Vagina (tissue), 2 donors: Measurements from ENCODE around the gene TAGAP. TPM values are rescaled to one million over a fixed set of nuclear protein-coding genes. Genes with fewer than 3 reads are reported as not detected.
"Not testable (repeated sequence)": the region's sequence is repeated elsewhere in the genome, so short reads cannot be mapped to it uniquely, and the experiment has no call there.

Experiments
- DNase-seq, 2 donors: peaks; one replicate each; pipeline ENCODE4 v3.0.0-alpha.2; 2017; ENCODE audit errors: extremely low spot score in 2 of 2
- H3K27ac ChIP-seq: fragments of 200-600 bp; sonication (generic); one replicate; pipeline ENCODE4 v1.5.1; 2019
- H3K27me3 ChIP-seq: fragments of 200-600 bp; sonication (generic); one replicate; pipeline ENCODE4 v1.5.1; 2019
- H3K36me3 ChIP-seq, 2 donors: fragments of 200-600 bp; sonication (generic); one replicate each; pipeline ENCODE4 v1.5.1; 2017 to 2019
- H3K4me1 ChIP-seq: fragments of 200-600 bp; sonication (generic); one replicate; pipeline ENCODE4 v1.5.1; 2019
- H3K4me3 ChIP-seq, 2 donors: fragments of 200-600 bp; sonication (generic); 1 replicate in 1 of 2; 2 replicates in 1 of 2; pipeline ENCODE4 v1.5.1; 2016 to 2019
- H3K9me3 ChIP-seq: fragments of 200-600 bp; sonication (generic); one replicate; pipeline ENCODE4 v1.5.1; 2019
- POLR2A ChIP-seq, 2 donors: fragments of 450-650 bp; IDR thresholded peaks; one replicate each; pipeline ENCODE4 v1.6.1; 2017; ENCODE audit warnings: antibody characterized with exemption in 2 of 2, mild to moderate bottlenecking in 2 of 2, moderate library complexity in 2 of 2
- POLR2AphosphoS5 ChIP-seq, 2 donors: sonication (generic); formaldehyde crosslinking; IDR thresholded peaks; one replicate each; pipeline ENCODE4 v1.9.0; 2017; ENCODE audit warnings: antibody characterized with exemption in 2 of 2, mild to moderate bottlenecking in 2 of 2, low read depth in 1 of 2; ENCODE audit not compliant: insufficient read depth in 1 of 2
- intact Hi-C: fragments of 100-400 bp; cut with DNase I; formaldehyde crosslinking; loops from one replicate; pipeline ENCODE4 v1.15.1; 2023
- total RNA-seq: library from RNA; depleted of rRNA; stranded (reverse); fragments of >200 nt; gene quantifications from one replicate; pipeline ENCODE4 v1.2.3, GENCODE V29; 2016
- TF ChIP-seq, protein P1 (sequence below), 3 experiments: fragments of 450-650 bp in 2 of 3; fragments of 200-600 bp in 1 of 3; sonication (generic) in 1 of 3; IDR thresholded peaks; one replicate each; pipeline ENCODE4 v1.5.1; 2017 to 2019; ENCODE audit warnings: antibody characterized with exemption in 3 of 3, mild to moderate bottlenecking in 2 of 3, moderate library complexity in 2 of 3

Gene TAGAP
- total RNA-seq, 1 donor from 2014 or later = 8.1 TPM

DNA sequence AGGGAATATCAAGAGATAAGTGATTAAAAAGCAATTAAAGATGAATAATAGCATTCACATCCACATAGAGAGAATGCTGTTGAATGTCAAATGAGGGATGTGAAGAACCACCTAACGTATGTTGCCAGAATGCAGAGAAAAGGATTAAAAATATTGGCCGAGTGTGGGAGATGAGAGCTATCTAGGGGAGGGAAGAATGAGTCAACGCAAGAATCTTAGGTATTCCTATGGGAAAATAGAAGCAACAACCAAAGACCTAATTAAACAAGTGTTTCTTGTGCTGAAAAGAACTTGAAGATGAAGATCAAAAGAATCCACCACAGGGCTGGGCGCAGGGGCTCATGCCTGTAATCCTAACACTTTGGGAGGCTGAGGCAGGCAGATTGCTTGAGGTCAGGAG lies 32.6 kb downstream of the TAGAP start:
- no peak for TF ChIP-seq POLR2AphosphoS5 (IDR thresholded peaks at IDR 0.05; ENCODE audit: insufficient read depth in 1 of 2, low read depth in 1 of 2)
- H3K27ac ChIP-seq = no peak overlapping the region
- no peaks in the 10 kb centered on the region for H3K9me3 ChIP-seq
- H3K27me3 ChIP-seq = no peaks in the 10 kb centered on the region
- DNase-seq = no peak
- H3K4me1 ChIP-seq = no peaks in the 10 kb centered on the region
- intact Hi-C loops = no loop called here
- H3K36me3 ChIP-seq = no peaks in the 10 kb centered on the region
- H3K4me3 ChIP-seq = no peak overlapping the region

DNA sequence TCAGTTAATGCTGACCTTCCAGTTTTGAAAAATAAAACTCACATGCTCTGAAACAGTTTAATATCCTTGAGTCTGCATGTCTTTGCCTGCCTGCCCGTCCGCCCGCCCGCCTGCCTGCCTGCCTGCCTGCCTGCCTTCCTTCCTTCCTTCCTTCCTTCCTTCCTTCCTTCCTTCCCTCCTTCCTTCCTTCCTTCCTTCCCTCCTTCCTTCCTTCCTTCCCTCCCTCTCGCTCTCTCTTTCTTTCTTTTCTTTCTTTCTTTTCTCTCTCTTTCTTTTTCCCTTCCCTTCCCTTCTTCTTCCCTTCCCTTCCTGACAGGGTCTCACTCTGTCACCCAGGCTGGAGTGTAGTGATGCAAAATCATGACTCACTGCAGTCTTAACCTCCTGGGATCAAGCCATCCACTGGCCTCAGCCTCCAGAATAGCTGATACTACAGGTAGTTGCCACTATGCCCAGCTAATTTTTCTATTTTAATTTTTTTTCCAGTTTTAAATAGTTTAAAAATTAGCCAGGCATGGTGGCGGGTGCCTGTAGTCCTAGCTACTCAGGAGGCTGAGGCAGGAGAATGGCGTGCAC lies 34.7 kb downstream of the TAGAP start:
- DNase-seq, H3K4me1 ChIP-seq, H3K9me3 ChIP-seq, H3K4me3 ChIP-seq, H3K36me3 ChIP-seq, H3K27me3 ChIP-seq, H3K27ac ChIP-seq, intact Hi-C loops: not testable (repeated sequence)

DNA sequence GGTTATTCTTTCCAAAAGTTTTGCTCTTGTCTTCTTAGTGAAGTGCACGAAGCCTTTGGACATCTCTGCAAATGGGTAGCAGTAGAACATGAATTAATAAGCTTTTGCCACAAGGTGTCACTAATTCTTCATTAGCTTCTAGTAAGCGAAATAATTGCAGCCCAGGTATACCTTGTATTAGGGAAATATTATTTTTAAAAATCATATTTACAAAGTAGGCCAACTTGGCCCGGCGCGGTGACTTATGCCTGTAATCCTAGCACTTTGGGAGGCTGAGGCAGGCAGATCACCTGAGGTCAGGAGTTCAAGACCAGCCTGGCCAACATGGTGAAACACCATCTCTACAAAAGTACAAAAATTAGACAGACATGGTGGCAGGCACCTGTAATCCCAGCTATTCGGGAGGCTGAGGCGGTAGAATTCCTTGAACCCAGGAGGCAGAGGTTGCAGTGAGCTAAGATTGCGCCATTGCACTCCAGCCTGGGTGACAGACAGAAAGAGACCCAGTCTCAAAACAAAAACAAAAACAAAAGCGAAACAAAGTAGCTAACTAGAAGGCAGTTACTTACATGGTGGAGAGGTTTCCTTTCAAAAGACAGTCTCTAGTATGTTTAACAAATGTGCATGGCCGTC lies 36.0 kb downstream of the TAGAP start:
- TF ChIP-seq, protein P1, sequence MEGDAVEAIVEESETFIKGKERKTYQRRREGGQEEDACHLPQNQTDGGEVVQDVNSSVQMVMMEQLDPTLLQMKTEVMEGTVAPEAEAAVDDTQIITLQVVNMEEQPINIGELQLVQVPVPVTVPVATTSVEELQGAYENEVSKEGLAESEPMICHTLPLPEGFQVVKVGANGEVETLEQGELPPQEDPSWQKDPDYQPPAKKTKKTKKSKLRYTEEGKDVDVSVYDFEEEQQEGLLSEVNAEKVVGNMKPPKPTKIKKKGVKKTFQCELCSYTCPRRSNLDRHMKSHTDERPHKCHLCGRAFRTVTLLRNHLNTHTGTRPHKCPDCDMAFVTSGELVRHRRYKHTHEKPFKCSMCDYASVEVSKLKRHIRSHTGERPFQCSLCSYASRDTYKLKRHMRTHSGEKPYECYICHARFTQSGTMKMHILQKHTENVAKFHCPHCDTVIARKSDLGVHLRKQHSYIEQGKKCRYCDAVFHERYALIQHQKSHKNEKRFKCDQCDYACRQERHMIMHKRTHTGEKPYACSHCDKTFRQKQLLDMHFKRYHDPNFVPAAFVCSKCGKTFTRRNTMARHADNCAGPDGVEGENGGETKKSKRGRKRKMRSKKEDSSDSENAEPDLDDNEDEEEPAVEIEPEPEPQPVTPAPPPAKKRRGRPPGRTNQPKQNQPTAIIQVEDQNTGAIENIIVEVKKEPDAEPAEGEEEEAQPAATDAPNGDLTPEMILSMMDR (IDR thresholded peaks at IDR 0.05) = peak; percentile 6 to 41 (median 29)
- TF ChIP-seq POLR2A (IDR thresholded peaks at IDR 0.05) = no peak
- Histone ChIP-seq H3K4me1 (no peaks in the 10 kb centered on the region), H3K9me3 (no peaks in the 10 kb centered on the region), H3K4me3 (no peak overlapping the region), H3K36me3 (no peaks in the 10 kb centered on the region), H3K27ac (no peak overlapping the region), H3K27me3 (no peaks in the 10 kb centered on the region)
- no peak for DNase-seq
- intact Hi-C loops = no loop called here

DNA sequence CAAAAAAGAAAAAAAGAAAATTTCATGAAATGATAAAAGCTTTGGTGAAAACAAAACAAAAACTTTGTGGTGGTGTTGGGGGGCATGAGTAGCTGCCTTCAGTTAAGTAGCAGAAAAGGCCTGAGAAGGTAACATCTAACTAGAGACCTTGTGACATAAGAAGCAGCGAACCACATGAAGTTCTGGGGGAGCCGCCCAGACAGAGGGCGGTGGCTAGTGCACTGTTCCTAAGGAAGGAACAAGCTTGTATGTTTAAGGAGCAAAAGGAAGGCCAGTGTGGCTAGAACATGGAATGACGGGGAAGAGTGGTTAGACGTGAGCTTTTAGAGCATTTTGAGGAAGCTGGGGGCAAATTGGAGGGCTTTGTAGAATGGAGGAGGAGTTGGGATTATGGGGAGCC lies 37.3 kb downstream of the TAGAP start:
- intact Hi-C loops = no loop called here
- no peak for DNase-seq

DNA sequence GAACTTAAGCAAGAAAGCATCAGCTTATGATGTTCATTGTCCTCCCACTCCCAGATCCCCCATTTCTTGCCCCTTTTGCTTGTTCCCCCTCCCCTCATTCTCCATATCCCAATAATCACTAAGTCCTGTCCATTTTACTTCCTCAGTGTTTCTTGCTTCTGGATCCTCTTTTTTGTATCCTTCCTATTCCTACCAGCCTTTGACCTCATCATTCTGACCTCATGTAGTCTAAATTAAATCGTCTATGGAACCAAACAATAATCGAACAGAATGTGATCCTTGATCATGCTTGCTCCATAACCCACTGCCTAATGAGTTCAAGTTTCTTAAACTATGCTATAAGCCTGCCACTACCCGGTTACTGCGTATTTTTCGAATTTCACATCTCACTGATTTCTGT lies 39.4 kb downstream of the TAGAP start:
- no peak overlapping the region for H3K4me3 ChIP-seq
- TF ChIP-seq POLR2A (IDR thresholded peaks at IDR 0.05) (no peak), POLR2AphosphoS5 (IDR thresholded peaks at IDR 0.05; ENCODE audit: insufficient read depth in 1 of 2, low read depth in 1 of 2) (no peak)
- TF ChIP-seq, protein P1 (IDR thresholded peaks at IDR 0.05) = no peak
- intact Hi-C loops = no loop called here
- H3K9me3 ChIP-seq = no peaks in the 10 kb centered on the region
- peaks cover 7% of the 10 kb centered on the region for H3K4me1 ChIP-seq
- no peaks in the 10 kb centered on the region for H3K36me3 ChIP-seq
- no peak for DNase-seq
- no peak overlapping the region for H3K27ac ChIP-seq
- no peaks in the 10 kb centered on the region for H3K27me3 ChIP-seq

More for the DNA sequence above, 37.3 kb downstream of the TAGAP start:
- Histone ChIP-seq H3K4me3 (no peak overlapping the region), H3K4me1 (no peaks in the 10 kb centered on the region), H3K27me3 (no peaks in the 10 kb centered on the region), H3K36me3 (no peaks in the 10 kb centered on the region), H3K27ac (no peak overlapping the region), H3K9me3 (no peaks in the 10 kb centered on the region)
- TF ChIP-seq POLR2AphosphoS5 (IDR thresholded peaks at IDR 0.05; ENCODE audit: insufficient read depth in 1 of 2, low read depth in 1 of 2) = no peak
- TF ChIP-seq, protein P1 (IDR thresholded peaks at IDR 0.05) = no peak
- TF ChIP-seq POLR2A (IDR thresholded peaks at IDR 0.05) = no peak

DNA sequence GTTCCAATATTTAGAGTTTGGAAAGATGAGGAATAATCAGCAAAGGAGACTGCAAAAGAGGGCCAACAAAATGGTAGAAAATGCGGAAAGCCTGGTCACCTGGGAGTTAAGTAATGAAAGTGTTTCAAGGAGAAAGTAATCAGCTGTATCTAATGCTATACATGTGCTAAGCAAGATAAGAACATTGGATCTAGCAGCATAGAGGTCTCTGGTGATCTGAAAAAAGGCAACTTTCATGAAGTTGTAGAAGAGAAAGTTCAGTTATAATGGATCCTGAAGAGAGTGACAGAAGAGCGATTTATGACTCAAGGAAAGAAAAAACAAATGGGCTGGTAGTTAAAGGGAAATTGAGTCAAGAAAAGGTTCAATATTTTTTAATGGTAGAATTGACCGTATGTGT lies 40.2 kb downstream of the TAGAP start:
- peaks cover 10% of the 10 kb centered on the region for H3K4me1 ChIP-seq
- no peak overlapping the region for H3K4me3 ChIP-seq
- H3K27ac ChIP-seq = no peak overlapping the region
- no peaks in the 10 kb centered on the region for H3K36me3 ChIP-seq
- TF ChIP-seq POLR2A (IDR thresholded peaks at IDR 0.05) (no peak), POLR2AphosphoS5 (IDR thresholded peaks at IDR 0.05; ENCODE audit: insufficient read depth in 1 of 2, low read depth in 1 of 2) (no peak)
- TF ChIP-seq, protein P1 (IDR thresholded peaks at IDR 0.05) = no peak
- no peaks in the 10 kb centered on the region for H3K27me3 ChIP-seq
- intact Hi-C loops = no loop called here
- DNase-seq = no peak
- no peaks in the 10 kb centered on the region for H3K9me3 ChIP-seq
